ENCODE data around the gene GSTM5.

DNA sequence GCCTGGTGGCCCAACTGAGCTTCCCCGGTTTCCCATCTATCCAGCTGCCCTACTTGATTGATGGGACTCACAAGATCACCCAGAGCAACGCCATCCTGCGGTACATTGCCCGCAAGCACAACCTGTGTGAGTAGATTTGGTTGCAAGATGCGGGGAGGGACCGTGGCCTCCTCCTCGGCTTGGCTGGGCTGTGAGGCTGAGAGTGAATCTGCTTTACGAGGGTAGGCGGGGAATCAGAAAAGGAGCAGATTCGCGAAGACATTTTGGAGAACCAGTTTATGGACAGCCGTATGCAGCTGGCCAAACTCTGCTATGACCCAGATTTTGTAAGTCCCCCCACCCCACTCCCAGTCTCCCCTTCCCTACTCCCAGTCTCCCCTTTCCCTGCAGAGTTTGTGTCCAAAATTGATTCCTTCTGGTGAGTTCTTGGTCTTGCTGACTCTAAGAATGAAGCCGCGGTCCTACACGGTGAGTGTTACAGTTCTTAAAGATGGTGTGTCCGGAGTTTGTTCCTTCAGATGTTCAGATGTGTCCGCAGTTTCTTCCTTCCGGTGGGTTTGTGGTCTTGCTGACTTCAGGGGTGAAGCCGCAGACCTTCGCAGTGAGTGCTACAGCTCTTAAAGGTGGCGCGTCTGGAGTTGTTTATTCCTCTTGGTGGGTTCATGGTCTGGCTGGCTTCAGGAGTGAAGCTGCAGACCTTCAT lies 42.7 kb upstream of the GSTM5 start:
- TF ChIP-seq ZNF317 (CRISPR knock-in tag; IDR thresholded peaks at IDR 0.05; ENCODE audit: borderline replicate concordance, low read depth) = no peak
- TF ChIP-seq, protein P1, sequence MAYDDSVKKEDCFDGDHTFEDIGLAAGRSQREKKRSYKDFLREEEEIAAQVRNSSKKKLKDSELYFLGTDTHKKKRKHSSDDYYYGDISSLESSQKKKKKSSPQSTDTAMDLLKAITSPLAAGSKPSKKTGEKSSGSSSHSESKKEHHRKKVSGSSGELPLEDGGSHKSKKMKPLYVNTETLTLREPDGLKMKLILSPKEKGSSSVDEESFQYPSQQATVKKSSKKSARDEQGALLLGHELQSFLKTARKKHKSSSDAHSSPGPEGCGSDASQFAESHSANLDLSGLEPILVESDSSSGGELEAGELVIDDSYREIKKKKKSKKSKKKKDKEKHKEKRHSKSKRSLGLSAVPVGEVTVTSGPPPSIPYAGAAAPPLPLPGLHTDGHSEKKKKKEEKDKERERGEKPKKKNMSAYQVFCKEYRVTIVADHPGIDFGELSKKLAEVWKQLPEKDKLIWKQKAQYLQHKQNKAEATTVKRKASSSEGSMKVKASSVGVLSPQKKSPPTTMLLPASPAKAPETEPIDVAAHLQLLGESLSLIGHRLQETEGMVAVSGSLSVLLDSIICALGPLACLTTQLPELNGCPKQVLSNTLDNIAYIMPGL (CRISPR knock-in tag; IDR thresholded peaks at IDR 0.05) = no peak

All from WTC11 (cell line).